ENCODE measurements around the gene C15orf61. TPM values are rescaled to one million over a fixed set of nuclear protein-coding genes. Genes with fewer than 3 reads are reported as not detected.

C15orf61 gene
- polyA plus RNA-seq, 1 donor from 2014 or later = 20.6 TPM

DNA sequence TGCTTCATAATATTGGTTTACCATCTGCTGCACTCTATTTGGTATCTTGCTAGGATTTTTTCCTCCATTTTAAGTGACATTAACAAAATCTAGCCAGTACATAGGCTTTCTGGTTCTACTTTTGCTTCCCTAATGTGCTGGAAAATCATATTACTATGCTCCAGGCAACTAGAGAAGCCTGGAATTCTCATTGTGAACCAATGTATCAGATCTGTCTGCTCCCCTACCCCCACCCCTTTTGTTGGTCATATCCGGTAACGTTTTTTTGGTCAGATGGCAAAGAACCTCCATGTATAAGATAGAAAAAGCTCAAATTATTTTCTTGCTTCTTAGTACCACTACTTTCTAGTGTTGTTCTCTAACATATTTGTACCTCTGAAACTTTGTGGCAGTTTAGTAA, 38.6 kb downstream of the C15orf61 start:
- no peak overlapping the region for H2AFZ ChIP-seq (ENCODE audit: low read depth, low read length)
- no peaks in the 10 kb centered on the region for H3K27me3 ChIP-seq (ENCODE audit: insufficient read depth, low read depth, low read length)
- no peak overlapping the region for H3K9ac ChIP-seq (ENCODE audit: low read length)
- H3K9me3 ChIP-seq (ENCODE audit: low read length) = peaks cover 6% of the 10 kb centered on the region
- peaks cover 4% of the 10 kb centered on the region for H3K36me3 ChIP-seq (ENCODE audit: insufficient read depth, low read length)
- no peak overlapping the region for H3K27ac ChIP-seq (ENCODE audit: low read length)
- H3K9me2 ChIP-seq (ENCODE audit: insufficient read depth, low read length) = no peaks in the 10 kb centered on the region
- no peak overlapping the region for H3K4me3 ChIP-seq (ENCODE audit: low read length)
- H3K79me2 ChIP-seq (replicated peaks; ENCODE audit: insufficient read depth, low read length) = no peaks in the 10 kb centered on the region
- H4K20me1 ChIP-seq (ENCODE audit: insufficient read depth) = no peaks in the 10 kb centered on the region
- TF ChIP-seq MXI1 (conservative IDR thresholded peaks at IDR 0.05; ENCODE audit: poor library complexity, severe bottlenecking) (no peak), CTCF (IDR thresholded peaks at IDR 0.05; ENCODE audit: poor library complexity, severe bottlenecking) (no peak), EP300 (conservative IDR thresholded peaks at IDR 0.05; ENCODE audit: poor library complexity, severe bottlenecking) (no peak), TAF1 (IDR thresholded peaks at IDR 0.05; ENCODE audit: low read depth) (no peak), RAD21 (conservative IDR thresholded peaks at IDR 0.05) (no peak)
- no peak overlapping the region for H3K4me2 ChIP-seq (ENCODE audit: low read length)
- no peaks in the 10 kb centered on the region for H3F3A ChIP-seq (ENCODE audit: insufficient read depth, low read length, poor library complexity, severe bottlenecking)

- TF ChIP-seq RAD21 (conservative IDR thresholded peaks at IDR 0.05) (no peak), EZH2 (IDR thresholded peaks at IDR 0.05; ENCODE audit: borderline replicate concordance, insufficient read depth, low read length, poor library complexity, severe bottlenecking) (no peak), POLR2AphosphoS5 (IDR thresholded peaks at IDR 0.05) (no peak), CTCF (IDR thresholded peaks at IDR 0.05; ENCODE audit: poor library complexity, severe bottlenecking) (no peak), MXI1 (conservative IDR thresholded peaks at IDR 0.05; ENCODE audit: poor library complexity, severe bottlenecking) (no peak)
- TF ChIP-seq, protein P1, sequence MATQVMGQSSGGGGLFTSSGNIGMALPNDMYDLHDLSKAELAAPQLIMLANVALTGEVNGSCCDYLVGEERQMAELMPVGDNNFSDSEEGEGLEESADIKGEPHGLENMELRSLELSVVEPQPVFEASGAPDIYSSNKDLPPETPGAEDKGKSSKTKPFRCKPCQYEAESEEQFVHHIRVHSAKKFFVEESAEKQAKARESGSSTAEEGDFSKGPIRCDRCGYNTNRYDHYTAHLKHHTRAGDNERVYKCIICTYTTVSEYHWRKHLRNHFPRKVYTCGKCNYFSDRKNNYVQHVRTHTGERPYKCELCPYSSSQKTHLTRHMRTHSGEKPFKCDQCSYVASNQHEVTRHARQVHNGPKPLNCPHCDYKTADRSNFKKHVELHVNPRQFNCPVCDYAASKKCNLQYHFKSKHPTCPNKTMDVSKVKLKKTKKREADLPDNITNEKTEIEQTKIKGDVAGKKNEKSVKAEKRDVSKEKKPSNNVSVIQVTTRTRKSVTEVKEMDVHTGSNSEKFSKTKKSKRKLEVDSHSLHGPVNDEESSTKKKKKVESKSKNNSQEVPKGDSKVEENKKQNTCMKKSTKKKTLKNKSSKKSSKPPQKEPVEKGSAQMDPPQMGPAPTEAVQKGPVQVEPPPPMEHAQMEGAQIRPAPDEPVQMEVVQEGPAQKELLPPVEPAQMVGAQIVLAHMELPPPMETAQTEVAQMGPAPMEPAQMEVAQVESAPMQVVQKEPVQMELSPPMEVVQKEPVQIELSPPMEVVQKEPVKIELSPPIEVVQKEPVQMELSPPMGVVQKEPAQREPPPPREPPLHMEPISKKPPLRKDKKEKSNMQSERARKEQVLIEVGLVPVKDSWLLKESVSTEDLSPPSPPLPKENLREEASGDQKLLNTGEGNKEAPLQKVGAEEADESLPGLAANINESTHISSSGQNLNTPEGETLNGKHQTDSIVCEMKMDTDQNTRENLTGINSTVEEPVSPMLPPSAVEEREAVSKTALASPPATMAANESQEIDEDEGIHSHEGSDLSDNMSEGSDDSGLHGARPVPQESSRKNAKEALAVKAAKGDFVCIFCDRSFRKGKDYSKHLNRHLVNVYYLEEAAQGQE (IDR thresholded peaks at IDR 0.05; ENCODE audit: borderline replicate concordance) = no peak
- Histone ChIP-seq H4K20me1 (ENCODE audit: insufficient read depth) (no peaks in the 10 kb centered on the region), H3K79me2 (replicated peaks; ENCODE audit: insufficient read depth, low read length) (no peaks in the 10 kb centered on the region), H3K36me3 (ENCODE audit: insufficient read depth, low read length) (peaks cover 4% of the 10 kb centered on the region), H3K27me3 (ENCODE audit: insufficient read depth, low read depth, low read length) (no peaks in the 10 kb centered on the region), H3K27ac (ENCODE audit: low read length) (no peak overlapping the region), H2AFZ (ENCODE audit: low read depth, low read length) (no peak overlapping the region), H3K4me2 (ENCODE audit: low read length) (no peak overlapping the region), H3K9me3 (ENCODE audit: low read length) (peaks cover 6% of the 10 kb centered on the region), H3F3A (ENCODE audit: insufficient read depth, low read length, poor library complexity, severe bottlenecking) (no peaks in the 10 kb centered on the region), H3K4me3 (ENCODE audit: low read length) (no peak overlapping the region), H3K9me2 (ENCODE audit: insufficient read depth, low read length) (no peaks in the 10 kb centered on the region), H3K9ac (ENCODE audit: low read length) (no peak overlapping the region)
These were observed 39.4 kb downstream of the C15orf61 start for GRCh38 chr15:67560320-67560719.

Measured in neural cell (in vitro differentiated cells).